SU-DHL-6 (cell line): Measurements from ENCODE around the gene INPP4B.

Experiments used
- EZH2phosphoT487 ChIP-seq: fragments of 200-600 bp; sonication (generic), shearing (Covaris generic); conservative IDR thresholded peaks from 2 replicates; pipeline ENCODE4 v1.6.1; 2018; ENCODE audit warnings: mild to moderate bottlenecking, antibody characterized with exemption, low read length, moderate library complexity, mixed read lengths
- TF ChIP-seq, protein P1 (sequence below): fragments of 200-600 bp; sonication (generic); IDR thresholded peaks from one replicate; pipeline ENCODE4 v1.5.1; 2017; ENCODE audit warnings: antibody characterized with exemption, mild to moderate bottlenecking, low read length, moderate library complexity; ENCODE audit not compliant: insufficient read depth, poor library complexity, severe bottlenecking

DNA sequence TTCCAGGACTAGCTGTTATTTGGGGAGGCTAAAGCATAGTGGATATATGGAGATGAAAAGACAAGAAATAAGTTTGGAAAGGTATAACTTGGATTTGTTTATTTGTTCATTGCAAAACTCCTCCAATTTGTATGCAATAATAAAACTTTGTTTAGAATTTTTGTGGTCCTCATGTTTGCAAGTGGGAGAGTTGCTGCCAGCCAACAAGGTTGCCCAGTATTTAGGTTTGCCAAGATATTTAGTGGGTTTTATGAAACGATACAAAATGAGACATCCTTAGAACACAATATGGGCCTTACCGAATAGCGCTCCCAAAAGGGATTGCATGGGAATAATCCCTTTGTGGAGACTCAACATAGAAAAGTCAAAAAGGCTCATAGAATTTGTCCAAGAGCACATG, 162.1 kb downstream of the INPP4B start:
- TF ChIP-seq, protein P1, sequence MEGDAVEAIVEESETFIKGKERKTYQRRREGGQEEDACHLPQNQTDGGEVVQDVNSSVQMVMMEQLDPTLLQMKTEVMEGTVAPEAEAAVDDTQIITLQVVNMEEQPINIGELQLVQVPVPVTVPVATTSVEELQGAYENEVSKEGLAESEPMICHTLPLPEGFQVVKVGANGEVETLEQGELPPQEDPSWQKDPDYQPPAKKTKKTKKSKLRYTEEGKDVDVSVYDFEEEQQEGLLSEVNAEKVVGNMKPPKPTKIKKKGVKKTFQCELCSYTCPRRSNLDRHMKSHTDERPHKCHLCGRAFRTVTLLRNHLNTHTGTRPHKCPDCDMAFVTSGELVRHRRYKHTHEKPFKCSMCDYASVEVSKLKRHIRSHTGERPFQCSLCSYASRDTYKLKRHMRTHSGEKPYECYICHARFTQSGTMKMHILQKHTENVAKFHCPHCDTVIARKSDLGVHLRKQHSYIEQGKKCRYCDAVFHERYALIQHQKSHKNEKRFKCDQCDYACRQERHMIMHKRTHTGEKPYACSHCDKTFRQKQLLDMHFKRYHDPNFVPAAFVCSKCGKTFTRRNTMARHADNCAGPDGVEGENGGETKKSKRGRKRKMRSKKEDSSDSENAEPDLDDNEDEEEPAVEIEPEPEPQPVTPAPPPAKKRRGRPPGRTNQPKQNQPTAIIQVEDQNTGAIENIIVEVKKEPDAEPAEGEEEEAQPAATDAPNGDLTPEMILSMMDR: no peak
- no peak for TF ChIP-seq EZH2phosphoT487
